IMR-90 (cell line): Measurements from ENCODE around the gene SNRNP35. TPM values are rescaled to one million over a fixed set of nuclear protein-coding genes. Genes with fewer than 3 reads are reported as not detected.

Source experiments
- ATAC-seq: fragments of 200-7000 bp; cut with Tn5 transposase; 2 replicates; pipeline ENCODE4 v1.9.1; 2020; ENCODE audit warnings: low read depth, mild to moderate bottlenecking, moderate library complexity
- BruUV-seq: library from RNA; stranded (reverse); fragments of 400-500 nt; replicated peaks from 2 replicates; lab custom pipeline; 2021; lab: Mats Ljungman, UMichigan
- CTCF ChIA-PET: fragments of 300-600 bp; formaldehyde crosslinking; extraction: SDS; loops from one replicate; lab custom pipeline; 2021; ENCODE audit warnings: antibody characterized with exemption; lab: Yijun Ruan, JAX
- POLR2A ChIA-PET: fragments of 300-600 bp; sonication (Branson Sonifier 250); formaldehyde crosslinking; loops from one replicate; lab custom pipeline; 2022; ENCODE audit warnings: antibody characterized with exemption; ENCODE audit not compliant: unreplicated experiment; lab: Charles Lee
- DNase-seq: peaks from one replicate; pipeline ENCODE4 v3.0.0; 2013
- H2AFZ ChIP-seq: replicated peaks from 2 replicates; pipeline ENCODE3; 2013; ENCODE audit warnings: low read length, mild to moderate bottlenecking; ENCODE audit not compliant: poor library complexity
- H2AK5ac ChIP-seq: 2 replicates; pipeline ENCODE4 v1.6.1; 2013; ENCODE audit warnings: low read depth, low read length, inconsistent platforms
- H2AK9ac ChIP-seq: replicated peaks from 2 replicates; pipeline ENCODE3; 2013; ENCODE audit warnings: mild to moderate bottlenecking, low read depth, low read length, moderate library complexity; ENCODE audit not compliant: poor library complexity
- H2BK120ac ChIP-seq: 2 replicates; pipeline ENCODE4 v1.6.1; 2013; ENCODE audit warnings: low read depth, low read length, inconsistent platforms
- H2BK15ac ChIP-seq: 3 replicates; pipeline ENCODE4 v1.6.1; 2013; ENCODE audit warnings: low read depth, low read length, inconsistent platforms
- H2BK20ac ChIP-seq: 2 replicates; pipeline ENCODE4 v1.6.1; 2013; ENCODE audit warnings: low read depth, mild to moderate bottlenecking, inconsistent platforms, low read length, moderate library complexity
- H2BK5ac ChIP-seq: 2 replicates; pipeline ENCODE4 v1.6.1; 2013; ENCODE audit warnings: mild to moderate bottlenecking, low read depth, low read length, inconsistent platforms; ENCODE audit not compliant: poor library complexity, severe bottlenecking
- H3K14ac ChIP-seq: replicated peaks from 2 replicates; pipeline ENCODE4 v1.6.1; 2013; ENCODE audit warnings: low read depth, low read length, inconsistent platforms
- H3K18ac ChIP-seq: 2 replicates; pipeline ENCODE4 v1.6.1; 2013; ENCODE audit warnings: low read depth, low read length, control low read depth
- H3K23ac ChIP-seq: 2 replicates; pipeline ENCODE4 v1.6.1; 2013; ENCODE audit warnings: low read depth, low read length, inconsistent platforms
- H3K27ac ChIP-seq: 2 replicates; pipeline ENCODE4 v1.5.1; 2013; ENCODE audit warnings: mild to moderate bottlenecking, control low read depth, low read length; ENCODE audit not compliant: insufficient read depth
- H3K27me3 ChIP-seq: 2 replicates; pipeline ENCODE4 v1.6.1; 2013; ENCODE audit warnings: low read length; ENCODE audit not compliant: control insufficient read depth, insufficient read depth
- H3K36me3 ChIP-seq: 2 replicates; pipeline ENCODE4 v1.6.1; 2013; ENCODE audit warnings: low read length, mixed read lengths; ENCODE audit not compliant: control insufficient read depth, insufficient read depth
- H3K4ac ChIP-seq: 2 replicates; pipeline ENCODE4 v1.6.1; 2013; ENCODE audit warnings: low read depth, low read length, inconsistent platforms
- H3K4me1 ChIP-seq: 2 replicates; pipeline ENCODE4 v1.6.1; 2013; ENCODE audit warnings: low read length, mixed read lengths; ENCODE audit not compliant: control insufficient read depth, insufficient read depth
- H3K4me2 ChIP-seq: 2 replicates; pipeline ENCODE4 v1.6.1; 2013; ENCODE audit warnings: low read depth, mild to moderate bottlenecking, control low read depth, low read length, moderate library complexity
- H3K4me3 ChIP-seq: 2 replicates; pipeline ENCODE4 v1.5.1; 2013; ENCODE audit warnings: low read depth, mild to moderate bottlenecking, control low read depth, low read length, moderate library complexity; ENCODE audit not compliant: insufficient read depth
- H3K56ac ChIP-seq: 2 replicates; pipeline ENCODE4 v1.6.1; 2013; ENCODE audit warnings: low read length, inconsistent platforms; ENCODE audit not compliant: insufficient read depth; ENCODE audit errors: extremely low read depth
- H3K79me1 ChIP-seq, 2 experiments: 2 replicates each; pipeline ENCODE4 v1.6.1; 2013; ENCODE audit warnings: low read length in 2 of 2, inconsistent platforms in 1 of 2, low read depth in 1 of 2
- H3K9ac ChIP-seq: 2 replicates; pipeline ENCODE4 v1.6.1; 2013; ENCODE audit warnings: low read depth, low read length, control low read depth
- H3K9me1 ChIP-seq: 2 replicates; pipeline ENCODE4 v1.6.1; 2013; ENCODE audit warnings: low read length, inconsistent platforms; ENCODE audit not compliant: insufficient read depth
- H3K9me3 ChIP-seq: 2 replicates; pipeline ENCODE4 v1.6.1; 2013; ENCODE audit warnings: low read length; ENCODE audit not compliant: control insufficient read depth, insufficient read depth
- H4K20me1 ChIP-seq: 2 replicates; pipeline ENCODE4 v1.6.1; 2013; ENCODE audit warnings: low read length, inconsistent platforms; ENCODE audit not compliant: insufficient read depth
- H4K5ac ChIP-seq: 2 replicates; pipeline ENCODE4 v1.6.1; 2013; ENCODE audit warnings: mild to moderate bottlenecking, low read depth, low read length, control low read depth
- H4K8ac ChIP-seq, 2 experiments: 2 replicates each; pipeline ENCODE4 v1.6.1; 2013; ENCODE audit warnings: low read depth in 2 of 2, low read length in 2 of 2, control low read depth in 1 of 2, inconsistent platforms in 1 of 2
- H4K91ac ChIP-seq: 2 replicates; pipeline ENCODE4 v1.6.1; 2013; ENCODE audit warnings: low read depth, low read length, inconsistent platforms; ENCODE audit not compliant: insufficient read depth
- BHLHE40 ChIP-seq: fragments of 150-350 bp; IDR thresholded peaks from 2 replicates; pipeline ENCODE4 v1.6.1; 2016; ENCODE audit warnings: mild to moderate bottlenecking, low read depth, low read length
- CEBPB ChIP-seq: IDR thresholded peaks from 2 replicates; pipeline ENCODE4 v1.6.1; 2012; ENCODE audit warnings: low read depth, low read length, improper control_type of control experiment
- CTCF ChIP-seq: conservative IDR thresholded peaks from 2 replicates; pipeline ENCODE4 v1.5.1; 2012; ENCODE audit warnings: mild to moderate bottlenecking, low read depth, low read length, improper control_type of control experiment
- ELK1 ChIP-seq: fragments of 150-350 bp; IDR thresholded peaks from 2 replicates; pipeline ENCODE4 v1.6.1; 2016; ENCODE audit warnings: low read depth, mild to moderate bottlenecking, low read length, moderate library complexity, borderline replicate concordance
- MAFK ChIP-seq: IDR thresholded peaks from 2 replicates; pipeline ENCODE4 v1.6.1; 2012; ENCODE audit warnings: low read depth, low read length, improper control_type of control experiment
- MAZ ChIP-seq: IDR thresholded peaks from 2 replicates; pipeline ENCODE4 v1.6.1; 2012; ENCODE audit warnings: low read depth, mild to moderate bottlenecking, low read length, improper control_type of control experiment, moderate library complexity, borderline replicate concordance
- POLR2A ChIP-seq: IDR thresholded peaks from 2 replicates; pipeline ENCODE4 v1.6.1; 2012; ENCODE audit warnings: mild to moderate bottlenecking, low read depth, low read length
- RAD21 ChIP-seq: IDR thresholded peaks from 2 replicates; pipeline ENCODE4 v1.6.1; 2012; ENCODE audit warnings: low read length, improper control_type of control experiment
- RCOR1 ChIP-seq: IDR thresholded peaks from 2 replicates; pipeline ENCODE4 v1.6.1; 2012; ENCODE audit warnings: mild to moderate bottlenecking, low read length, improper control_type of control experiment; ENCODE audit not compliant: insufficient replicate concordance
- RFX5 ChIP-seq: IDR thresholded peaks from 2 replicates; pipeline ENCODE4 v1.8.0; 2012; ENCODE audit warnings: low read depth, mild to moderate bottlenecking, low read length, moderate library complexity
- SMC3 ChIP-seq: fragments of 150-350 bp; IDR thresholded peaks from 2 replicates; pipeline ENCODE4 v1.6.1; 2016; ENCODE audit warnings: low read depth, mild to moderate bottlenecking, antibody characterized with exemption, low read length, moderate library complexity
- WGBS, 2 experiments: methylation state at CpG; one replicate each; pipeline versions ENCODE4 v1.1.5 to v1.1.7; 2013; ENCODE audit warnings: missing lambda C conversion rate in 2 of 2; ENCODE audit not compliant: insufficient read length in 1 of 2; ENCODE audit errors: extremely low coverage in 2 of 2; 5-methylcytosine and 5-hydroxymethylcytosine counted together
- dilution Hi-C: fragments of 300-500 bp; cut with HindIII; formaldehyde crosslinking; loops from one replicate; pipeline ENCODE4 v1.14.3; 2018; ENCODE audit warnings: low sequenced_read_pairs; ENCODE audit not compliant: unreplicated experiment
- in situ Hi-C: fragments of 300-500 bp; cut with MboI; formaldehyde crosslinking; loops from 3 replicates; pipeline ENCODE4 v1.14.3; 2019; ENCODE audit warnings: low sequenced_read_pairs, inconsistent platforms, mixed read lengths
- intact Hi-C: fragments of 100-400 bp; cut with micrococcal nuclease; formaldehyde crosslinking; loops from 2 replicates; pipeline ENCODE4 v1.10.0; 2022
- polyA plus RNA-seq, 3 experiments: library from polyadenylated mRNA; depleted of rRNA; stranded (reverse); fragments of >200 nt; gene quantifications; 2 replicates each; pipeline ENCODE4 v1.2.3, GENCODE V29; 2012; ENCODE audit warnings: low replicate concordance in 1 of 3
- total RNA-seq: library from RNA; depleted of rRNA; stranded (reverse); fragments of >200 nt; gene quantifications from 2 replicates; pipeline ENCODE4 v1.2.3, GENCODE V29; 2012

The SNRNP35 gene
- total and polyA plus RNA-seq, 2 of the 4 experiments (the other 2 are of a cell fraction), result 4.7 to 15.4 TPM

GRCh38 chr12:123488539-123489230 lies 30.7 kb downstream of the SNRNP35 start:
- intact Hi-C loops, result no loop called here
- Histone ChIP-seq H2BK15ac (no peak overlapping the region), H3K18ac (no peak overlapping the region), H4K20me1 (no peaks in the 10 kb centered on the region), H3K14ac (no peak overlapping the region), H3K4me3 (no peak overlapping the region), H3K27me3 (no peaks in the 10 kb centered on the region), H3K23ac (no peak overlapping the region), H2AK5ac (no peak overlapping the region), H4K5ac (no peak overlapping the region), H2AFZ (no peak overlapping the region), H4K91ac (no peak overlapping the region), H3K9ac (no peak overlapping the region), H3K9me3 (no peaks in the 10 kb centered on the region), H3K79me1 (no peaks in the 10 kb centered on the region), H3K9me1 (no peaks in the 10 kb centered on the region), H2BK120ac (no peak overlapping the region), H3K27ac (no peak overlapping the region), H2BK5ac (no peak overlapping the region), H3K56ac (no peak overlapping the region), H2AK9ac (no peak overlapping the region), H4K8ac (no peak overlapping the region), H3K4me2 (no peak overlapping the region), H3K36me3 (peaks cover 10% of the 10 kb centered on the region), H3K4ac (no peak overlapping the region), H2BK20ac (no peak overlapping the region), H3K4me1 (no peaks in the 10 kb centered on the region)
- BruUV-seq, result no TSS peak
- ATAC-seq, result no peak
- in situ Hi-C loops, result no loop called here
- no peak for DNase-seq
- dilution Hi-C loops, result no loop called here
- POLR2A ChIA-PET, result no interaction called here
- whole genome bisulfite sequencing, 2 experiments, result 63% methylated on average over 3 of the region's 20 CpGs; no CpG with 5 or more reads in 1 of the 2 experiments
- TF ChIP-seq MAZ (no peak), ELK1 (no peak), CTCF (no peak), BHLHE40 (no peak), RAD21 (no peak), SMC3 (no peak), POLR2A (no peak), RCOR1 (no peak), RFX5 (no peak), MAFK (no peak), CEBPB (no peak)
- CTCF ChIA-PET, result no interaction called here
